Sigmoid colon (tissue), 4 donors: Measurements from ENCODE around the gene CHKA.

Experiments used
- EP300 ChIP-seq, 4 donors: sonication (generic); formaldehyde crosslinking; IDR thresholded peaks; one replicate each; pipeline ENCODE4 v1.6.1; 2017; ENCODE audit warnings: antibody characterized with exemption in 4 of 4
- TF ChIP-seq, protein P1 (sequence below), 4 experiments: fragments of 450-650 bp in 3 of 4; fragments of 200-600 bp in 1 of 4; IDR thresholded peaks; one replicate each; pipeline ENCODE4 v1.5.1; 2016 to 2019; ENCODE audit warnings: antibody characterized with exemption in 4 of 4, mild to moderate bottlenecking in 3 of 4, moderate library complexity in 2 of 4

DNA sequence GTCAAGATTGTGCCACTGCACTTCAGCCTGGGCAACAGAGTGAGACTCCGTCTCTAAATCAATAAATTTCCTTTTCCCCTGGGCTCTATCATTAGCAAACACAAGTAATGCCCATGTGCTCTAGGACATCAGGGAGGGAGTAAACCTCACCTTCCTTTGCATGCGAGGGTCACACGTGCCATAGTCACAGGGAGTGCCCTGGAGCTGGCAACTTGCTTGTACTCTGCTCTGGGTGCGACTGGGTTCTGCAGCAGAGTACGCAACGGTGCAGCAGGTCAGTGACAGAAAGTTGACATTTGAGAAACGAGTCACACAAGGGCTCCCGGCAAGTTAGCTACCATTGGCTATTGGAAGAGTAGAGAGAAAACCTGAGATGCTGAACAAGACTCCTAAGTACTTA lies 32.6 kb upstream of the CHKA start:
- TF ChIP-seq, protein P1, sequence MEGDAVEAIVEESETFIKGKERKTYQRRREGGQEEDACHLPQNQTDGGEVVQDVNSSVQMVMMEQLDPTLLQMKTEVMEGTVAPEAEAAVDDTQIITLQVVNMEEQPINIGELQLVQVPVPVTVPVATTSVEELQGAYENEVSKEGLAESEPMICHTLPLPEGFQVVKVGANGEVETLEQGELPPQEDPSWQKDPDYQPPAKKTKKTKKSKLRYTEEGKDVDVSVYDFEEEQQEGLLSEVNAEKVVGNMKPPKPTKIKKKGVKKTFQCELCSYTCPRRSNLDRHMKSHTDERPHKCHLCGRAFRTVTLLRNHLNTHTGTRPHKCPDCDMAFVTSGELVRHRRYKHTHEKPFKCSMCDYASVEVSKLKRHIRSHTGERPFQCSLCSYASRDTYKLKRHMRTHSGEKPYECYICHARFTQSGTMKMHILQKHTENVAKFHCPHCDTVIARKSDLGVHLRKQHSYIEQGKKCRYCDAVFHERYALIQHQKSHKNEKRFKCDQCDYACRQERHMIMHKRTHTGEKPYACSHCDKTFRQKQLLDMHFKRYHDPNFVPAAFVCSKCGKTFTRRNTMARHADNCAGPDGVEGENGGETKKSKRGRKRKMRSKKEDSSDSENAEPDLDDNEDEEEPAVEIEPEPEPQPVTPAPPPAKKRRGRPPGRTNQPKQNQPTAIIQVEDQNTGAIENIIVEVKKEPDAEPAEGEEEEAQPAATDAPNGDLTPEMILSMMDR (IDR thresholded peaks at IDR 0.05) = no peak
- TF ChIP-seq EP300 (IDR thresholded peaks at IDR 0.05) = no peak
